Lower leg skin (tissue), 3 donors: Measurements from ENCODE around the gene MSMP.

Source experiments
- POLR2A ChIP-seq, 2 donors: fragments of 450-650 bp; IDR thresholded peaks; one replicate each; pipeline ENCODE4 v1.6.1; 2016 to 2017; ENCODE audit warnings: antibody characterized with exemption in 2 of 2, mild to moderate bottlenecking in 1 of 2, moderate library complexity in 1 of 2
- TF ChIP-seq, protein P1 (sequence below), 3 donors: fragments of 450-650 bp; IDR thresholded peaks; one replicate each; pipeline ENCODE4 v1.5.1; 2016; ENCODE audit warnings: antibody characterized with exemption in 3 of 3, mild to moderate bottlenecking in 3 of 3, moderate library complexity in 2 of 3

GRCh38 chr9:35717132-35717870, 36.8 kb downstream of the MSMP start:
- TF ChIP-seq, protein P1, sequence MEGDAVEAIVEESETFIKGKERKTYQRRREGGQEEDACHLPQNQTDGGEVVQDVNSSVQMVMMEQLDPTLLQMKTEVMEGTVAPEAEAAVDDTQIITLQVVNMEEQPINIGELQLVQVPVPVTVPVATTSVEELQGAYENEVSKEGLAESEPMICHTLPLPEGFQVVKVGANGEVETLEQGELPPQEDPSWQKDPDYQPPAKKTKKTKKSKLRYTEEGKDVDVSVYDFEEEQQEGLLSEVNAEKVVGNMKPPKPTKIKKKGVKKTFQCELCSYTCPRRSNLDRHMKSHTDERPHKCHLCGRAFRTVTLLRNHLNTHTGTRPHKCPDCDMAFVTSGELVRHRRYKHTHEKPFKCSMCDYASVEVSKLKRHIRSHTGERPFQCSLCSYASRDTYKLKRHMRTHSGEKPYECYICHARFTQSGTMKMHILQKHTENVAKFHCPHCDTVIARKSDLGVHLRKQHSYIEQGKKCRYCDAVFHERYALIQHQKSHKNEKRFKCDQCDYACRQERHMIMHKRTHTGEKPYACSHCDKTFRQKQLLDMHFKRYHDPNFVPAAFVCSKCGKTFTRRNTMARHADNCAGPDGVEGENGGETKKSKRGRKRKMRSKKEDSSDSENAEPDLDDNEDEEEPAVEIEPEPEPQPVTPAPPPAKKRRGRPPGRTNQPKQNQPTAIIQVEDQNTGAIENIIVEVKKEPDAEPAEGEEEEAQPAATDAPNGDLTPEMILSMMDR (IDR thresholded peaks at IDR 0.05) = no peak
- no peak for TF ChIP-seq POLR2A (IDR thresholded peaks at IDR 0.05)
